ENCODE measurements around the gene ZNF646. TPM values are rescaled to one million over a fixed set of nuclear protein-coding genes. Genes with fewer than 3 reads are reported as not detected.
"Not testable (repeated sequence)": the region's sequence is repeated elsewhere in the genome, so short reads cannot be mapped to it uniquely, and the experiment has no call there.

ZNF646 gene
- total RNA-seq, 2 experiments from 2014 or later = 30.1 to 33.8 TPM

DNA sequence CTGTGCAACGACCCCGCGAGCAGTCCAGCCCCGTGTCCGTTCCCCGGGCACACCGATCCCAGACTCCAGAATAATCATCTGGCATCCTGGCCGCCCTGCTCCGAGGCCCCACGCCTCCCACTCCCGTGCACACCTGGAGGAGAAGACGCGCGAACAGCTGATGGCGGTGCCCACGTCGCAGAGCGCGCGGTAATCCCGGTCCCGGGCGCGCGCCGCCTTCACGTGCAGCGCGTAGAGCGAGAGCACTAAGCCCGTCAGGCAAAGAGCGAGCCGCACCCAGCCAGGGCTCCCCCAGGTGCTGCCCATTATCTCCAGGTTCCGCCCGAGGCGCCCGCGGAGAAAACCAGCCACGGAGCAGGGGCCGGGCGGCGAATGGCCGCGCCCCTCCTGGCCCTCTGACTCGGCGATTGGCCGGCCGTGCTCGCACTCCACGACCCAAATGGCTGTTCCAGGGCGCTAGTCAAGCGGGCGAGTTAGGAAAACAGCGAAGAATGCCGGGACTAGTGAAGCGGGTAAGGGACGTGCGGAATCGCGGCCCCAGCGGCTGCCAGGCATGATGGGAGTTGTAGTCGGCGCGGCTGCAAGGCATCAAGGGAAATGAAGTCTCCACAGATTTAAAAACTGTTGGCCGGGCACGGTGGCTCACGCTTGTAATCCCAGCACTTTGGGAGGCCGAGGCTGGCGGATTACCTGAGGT is 20.4 kb downstream of the ZNF646 start, which contains the start of gene VKORC1:
VKORC1 (minus strand) TSS at position 374 of the 697 bp plus-strand sequence; CDS start at position 306, 68 bp downstream.
- CTCF ChIA-PET (ENCODE audit: unreplicated experiment) = no interaction called here
- peak within 1 kb of the TSS; percentile 71 for H3K27ac ChIP-seq (ENCODE audit: low read depth, low read length, poor library complexity, severe bottlenecking)
- peak; percentile 92 for DNase-seq (ENCODE audit: low spot score)
- H3K4me3 ChIP-seq (ENCODE audit: low read depth, low read length, poor library complexity, severe bottlenecking) = peak within 1 kb of the TSS; percentile 86
- H3K4me2 ChIP-seq (ENCODE audit: low read length) = peak within 1 kb of the TSS; percentile 100
- H2AFZ ChIP-seq (ENCODE audit: low read length) = peak within 1 kb of the TSS; percentile 81
- POLR2A ChIA-PET = interaction anchor here (1.0 to 1.7 kb wide), 3 partner anchors 20 to 23 kb away, joined by 3 to 5 read pairs (median 4); partner anchors contain the start of genes KAT8, ZNF646 and ZNF668
- BruUV-seq (replicated peaks) = no TSS peak
- intact Hi-C loops (cut with micrococcal nuclease; ENCODE audit: unreplicated experiment) = loop anchor here (1.0 kb wide), 3 partner anchors 20 to 109 kb away; partner anchors contain the start of genes HSD3B7, ZNF646 and ZNF668
- no peaks in the 10 kb centered on the region for H3K9me2 ChIP-seq (ENCODE audit: insufficient read depth, low read length)
- H3K36me3 ChIP-seq (ENCODE audit: insufficient read depth, low read length) = peaks cover 24% of the 10 kb centered on the region
- H4K20me1 ChIP-seq (ENCODE audit: insufficient read depth, low read length) = peaks cover 5% of the 10 kb centered on the region; the same call in 1 of the 2 replicates
- H3K79me2 ChIP-seq (ENCODE audit: insufficient read depth, low read depth, low read length) = peaks cover 23% of the 10 kb centered on the region
- H3K9me3 ChIP-seq (ENCODE audit: low read length) = no peaks in the 10 kb centered on the region
- peaks cover 18% of the 10 kb centered on the region for H3K4me1 ChIP-seq (ENCODE audit: insufficient read depth, low read length, poor library complexity, severe bottlenecking)
- TF ChIP-seq, protein P1, sequence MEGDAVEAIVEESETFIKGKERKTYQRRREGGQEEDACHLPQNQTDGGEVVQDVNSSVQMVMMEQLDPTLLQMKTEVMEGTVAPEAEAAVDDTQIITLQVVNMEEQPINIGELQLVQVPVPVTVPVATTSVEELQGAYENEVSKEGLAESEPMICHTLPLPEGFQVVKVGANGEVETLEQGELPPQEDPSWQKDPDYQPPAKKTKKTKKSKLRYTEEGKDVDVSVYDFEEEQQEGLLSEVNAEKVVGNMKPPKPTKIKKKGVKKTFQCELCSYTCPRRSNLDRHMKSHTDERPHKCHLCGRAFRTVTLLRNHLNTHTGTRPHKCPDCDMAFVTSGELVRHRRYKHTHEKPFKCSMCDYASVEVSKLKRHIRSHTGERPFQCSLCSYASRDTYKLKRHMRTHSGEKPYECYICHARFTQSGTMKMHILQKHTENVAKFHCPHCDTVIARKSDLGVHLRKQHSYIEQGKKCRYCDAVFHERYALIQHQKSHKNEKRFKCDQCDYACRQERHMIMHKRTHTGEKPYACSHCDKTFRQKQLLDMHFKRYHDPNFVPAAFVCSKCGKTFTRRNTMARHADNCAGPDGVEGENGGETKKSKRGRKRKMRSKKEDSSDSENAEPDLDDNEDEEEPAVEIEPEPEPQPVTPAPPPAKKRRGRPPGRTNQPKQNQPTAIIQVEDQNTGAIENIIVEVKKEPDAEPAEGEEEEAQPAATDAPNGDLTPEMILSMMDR (conservative IDR thresholded peaks at IDR 0.05; ENCODE audit: low read length) = no peak
- TF ChIP-seq EZH2phosphoT487 (IDR thresholded peaks at IDR 0.05; ENCODE audit: borderline replicate concordance, low read depth, low read length) = no peak

DNA sequence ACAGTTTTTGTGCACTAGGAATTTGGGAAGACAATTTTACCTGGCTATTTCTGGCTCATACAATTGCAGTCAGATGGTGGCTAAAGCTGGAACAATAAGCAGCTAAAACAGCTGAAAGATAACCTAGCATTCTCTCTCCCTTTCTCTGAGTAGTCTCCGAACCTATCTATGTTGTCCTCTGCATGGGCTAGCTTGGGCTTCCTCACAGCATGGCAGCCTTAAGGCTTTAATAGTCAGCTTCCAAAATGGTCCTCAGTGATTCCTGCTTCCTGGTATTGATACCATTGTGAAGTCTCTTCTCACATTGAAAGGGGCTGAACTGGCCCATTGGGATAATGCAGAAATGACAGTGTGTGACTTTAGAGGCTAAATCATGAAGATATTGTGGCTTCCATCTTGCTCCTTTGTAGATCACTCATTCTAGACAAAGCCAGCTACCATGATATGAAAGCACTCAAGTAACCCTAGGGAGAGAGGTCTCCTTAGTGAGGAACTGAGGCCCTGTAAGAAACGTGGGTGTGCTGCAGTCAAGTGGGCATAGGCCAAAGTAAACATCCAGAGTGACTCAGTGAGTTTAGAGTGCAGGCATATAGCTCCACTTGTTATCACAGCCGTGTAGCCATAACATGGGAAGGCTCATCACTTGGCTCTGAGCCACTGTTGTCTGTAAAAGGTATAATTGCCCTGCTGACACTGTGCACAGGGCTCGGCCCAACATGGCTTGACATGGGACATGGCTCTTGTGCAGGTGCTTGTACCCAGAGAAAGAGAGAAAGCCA is 25.8 kb downstream of the ZNF646 start:
- H3K36me3 ChIP-seq (ENCODE audit: insufficient read depth, low read length) = no peaks in the 10 kb centered on the region
- no peak overlapping the region for H2AFZ ChIP-seq (ENCODE audit: low read length)
- intact Hi-C loops (cut with micrococcal nuclease; ENCODE audit: unreplicated experiment) = no loop called here
- no peak overlapping the region for H3K4me2 ChIP-seq (ENCODE audit: low read length)
- TF ChIP-seq EZH2phosphoT487 (IDR thresholded peaks at IDR 0.05; ENCODE audit: borderline replicate concordance, low read depth, low read length) = no peak
- TF ChIP-seq, protein P1 (conservative IDR thresholded peaks at IDR 0.05; ENCODE audit: low read length) = no peak
- H3K27ac ChIP-seq (ENCODE audit: low read depth, low read length, poor library complexity, severe bottlenecking) = no peak overlapping the region
- H3K9me3 ChIP-seq (ENCODE audit: low read length) = no peaks in the 10 kb centered on the region
- no peaks in the 10 kb centered on the region for H3K9me2 ChIP-seq (ENCODE audit: insufficient read depth, low read length)
- no peaks in the 10 kb centered on the region for H3K79me2 ChIP-seq (ENCODE audit: insufficient read depth, low read depth, low read length)
- H4K20me1 ChIP-seq (ENCODE audit: insufficient read depth, low read length) = no peaks in the 10 kb centered on the region
- BruUV-seq (replicated peaks) = no TSS peak
- peaks cover 8% of the 10 kb centered on the region for H3K4me1 ChIP-seq (ENCODE audit: insufficient read depth, low read length, poor library complexity, severe bottlenecking)
- ChIA-PET CTCF (ENCODE audit: unreplicated experiment) (no interaction called here), POLR2A (interaction anchor here (0.6 kb wide), 3 partner anchors 21 to 541 kb away, joined by 3 to 7 read pairs (median 3); no protein-coding TSS in a partner anchor)
- no peak overlapping the region for H3K4me3 ChIP-seq (ENCODE audit: low read depth, low read length, poor library complexity, severe bottlenecking)
- no peak for DNase-seq (ENCODE audit: low spot score)

DNA sequence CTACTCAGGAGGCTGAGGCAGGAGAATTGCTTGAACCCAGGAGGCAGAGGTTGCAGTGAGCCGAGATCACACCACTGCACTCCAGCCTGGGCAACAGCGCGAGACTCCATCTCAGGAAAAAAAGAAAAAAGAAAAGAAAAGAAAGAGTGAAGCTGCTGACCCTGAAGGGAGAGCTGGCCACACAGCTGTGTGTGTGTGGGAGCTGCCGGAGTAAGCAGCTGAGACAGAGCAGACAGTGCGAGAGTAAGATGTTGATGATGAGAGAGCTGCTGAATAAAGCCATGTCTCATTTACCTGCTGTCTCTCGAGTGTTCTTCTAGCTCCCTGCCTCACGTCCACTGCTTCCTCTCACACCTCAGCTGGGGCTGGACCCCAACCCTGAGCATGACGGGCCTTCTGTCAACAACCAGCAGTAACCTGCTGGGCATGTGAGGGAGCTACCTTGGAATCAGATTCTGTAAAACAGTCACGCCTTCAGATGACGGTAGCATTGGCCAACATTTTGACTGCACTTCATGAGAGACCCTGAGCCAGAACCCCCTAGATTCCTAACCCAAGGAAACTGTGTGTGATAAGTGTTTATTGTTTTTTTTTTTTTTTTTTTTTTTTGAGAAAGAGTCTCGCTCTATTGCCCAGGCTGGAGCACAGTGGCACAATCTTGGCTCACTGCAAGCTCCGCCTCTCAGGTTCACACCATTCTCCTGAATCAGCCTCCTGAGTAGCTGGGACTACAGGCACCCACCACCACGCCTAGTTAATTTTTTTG is 26.8 kb downstream of the ZNF646 start:
- H3K79me2 ChIP-seq (ENCODE audit: insufficient read depth, low read depth, low read length); H3K36me3 ChIP-seq (ENCODE audit: insufficient read depth, low read length); CTCF ChIA-PET (ENCODE audit: unreplicated experiment); H2AFZ ChIP-seq (ENCODE audit: low read length); H3K4me1 ChIP-seq (ENCODE audit: insufficient read depth, low read length, poor library complexity, severe bottlenecking); H3K4me3 ChIP-seq (ENCODE audit: low read depth, low read length, poor library complexity, severe bottlenecking); H3K9me2 ChIP-seq (ENCODE audit: insufficient read depth, low read length); BruUV-seq (replicated peaks); DNase-seq (ENCODE audit: low spot score); H3K9me3 ChIP-seq (ENCODE audit: low read length); intact Hi-C loops (cut with micrococcal nuclease; ENCODE audit: unreplicated experiment); H3K4me2 ChIP-seq (ENCODE audit: low read length); H4K20me1 ChIP-seq (ENCODE audit: insufficient read depth, low read length); H3K27ac ChIP-seq (ENCODE audit: low read depth, low read length, poor library complexity, severe bottlenecking): not testable (repeated sequence)
- POLR2A ChIA-PET = interaction anchor here (0.6 to 0.8 kb wide), 2 partner anchors 9 to 54 kb away, joined by 3 to 7 read pairs; no protein-coding TSS in a partner anchor
